Measurements from ENCODE around the gene TENM3. TPM values are rescaled to one million over a fixed set of nuclear protein-coding genes. Genes with fewer than 3 reads are reported as not detected.

Gene TENM3
- total RNA-seq, 1 experiment from 2014 or later = 71.0 TPM

- TF ChIP-seq ZNF532 (CRISPR knock-in tag; IDR thresholded peaks at IDR 0.05; ENCODE audit: borderline replicate concordance) = no peak
Measured at GRCh38 chr4:182286035-182286434, 42.8 kb downstream of the TENM3 start (continued).

DNA sequence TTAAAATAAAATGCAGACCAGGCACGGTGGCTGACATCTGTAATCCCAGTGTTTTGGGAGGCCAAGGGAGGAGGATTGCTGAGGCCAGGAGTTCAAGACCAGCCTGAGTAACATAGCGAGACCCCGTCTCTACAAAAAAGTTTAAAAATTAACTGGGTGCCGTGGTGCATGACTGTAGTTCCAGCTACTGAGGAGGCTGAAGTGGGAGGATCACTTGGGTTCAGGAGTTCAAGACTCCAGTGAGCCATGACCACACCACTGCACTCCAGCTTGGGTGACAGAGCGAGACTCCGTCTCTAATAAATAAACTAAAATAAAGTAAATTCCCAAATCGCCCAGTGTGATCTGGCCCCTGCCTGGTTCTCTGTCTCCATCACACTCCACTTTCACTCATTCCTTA lies 43.7 kb downstream of the TENM3 start:
- H3K27me3 Mint-ChIP-seq (ENCODE audit: low read depth) = no peaks in the 10 kb centered on the region
- no peak for DNase-seq (ENCODE audit: low spot score)
- ATAC-seq = no peak
- peaks cover 4% of the 10 kb centered on the region for H3K9me3 Mint-ChIP-seq
- H3K36me3 Mint-ChIP-seq = peaks cover 3% of the 10 kb centered on the region; the same call in 1 of the 2 replicates
- H3K4me3 Mint-ChIP-seq = no peak overlapping the region
- CTCF ChIA-PET = no interaction called here
- H3K4me1 Mint-ChIP-seq = no peaks in the 10 kb centered on the region
- no peak overlapping the region for H3K27ac Mint-ChIP-seq
- TF ChIP-seq, protein P1, sequence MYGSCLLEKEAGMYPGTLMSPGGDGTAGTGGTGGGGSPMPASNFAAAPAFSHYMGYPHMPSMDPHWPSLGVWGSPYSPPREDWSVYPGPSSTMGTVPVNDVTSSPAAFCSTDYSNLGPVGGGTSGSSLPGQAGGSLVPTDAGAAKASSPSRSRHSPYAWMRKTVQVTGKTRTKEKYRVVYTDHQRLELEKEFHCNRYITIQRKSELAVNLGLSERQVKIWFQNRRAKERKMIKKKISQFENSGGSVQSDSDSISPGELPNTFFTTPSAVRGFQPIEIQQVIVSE (CRISPR knock-in tag; IDR thresholded peaks at IDR 0.05; ENCODE audit: borderline replicate concordance) = no peak
- TF ChIP-seq MYBL2 (CRISPR knock-in tag; IDR thresholded peaks at IDR 0.05) (no peak), ZBTB21 (CRISPR knock-in tag; IDR thresholded peaks at IDR 0.05; ENCODE audit: borderline replicate concordance) (no peak), PRRX2 (CRISPR knock-in tag; IDR thresholded peaks at IDR 0.05) (no peak), ZNF425 (CRISPR knock-in tag; conservative IDR thresholded peaks at IDR 0.05) (no peak), ZNF121 (CRISPR knock-in tag; IDR thresholded peaks at IDR 0.05) (no peak), ZNF396 (CRISPR knock-in tag; IDR thresholded peaks at IDR 0.05; ENCODE audit: borderline replicate concordance) (no peak), CREB1 (CRISPR knock-in tag; IDR thresholded peaks at IDR 0.05) (no peak), OVOL2 (CRISPR knock-in tag; IDR thresholded peaks at IDR 0.05; ENCODE audit: borderline replicate concordance) (no peak), NFE2L1 (CRISPR knock-in tag; IDR thresholded peaks at IDR 0.05) (no peak)
- POLR2A ChIA-PET = no interaction called here

DNA sequence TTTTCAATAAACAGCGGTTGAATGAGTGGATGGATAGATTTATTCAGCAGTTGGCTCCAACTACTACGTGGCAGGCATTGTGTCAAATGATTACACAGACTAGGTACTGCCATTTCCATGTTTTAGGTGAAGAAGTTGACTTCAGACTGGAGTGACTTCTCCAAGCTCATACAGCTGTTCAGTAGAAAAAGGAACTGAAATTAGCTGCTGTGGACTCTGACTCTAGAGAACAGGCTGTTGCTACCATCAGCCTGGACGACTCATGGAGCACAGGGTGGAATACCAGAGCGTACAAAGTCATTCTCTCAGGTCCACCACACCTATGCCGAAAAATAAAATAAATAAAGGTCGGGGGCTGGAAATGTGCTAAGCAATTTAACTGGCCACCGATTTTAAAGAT lies 45.3 kb downstream of the TENM3 start:
- ATAC-seq = no peak
- Mint-ChIP-seq H3K4me3 (no peak overlapping the region), H3K27ac (no peak overlapping the region), H3K36me3 (peaks cover 3% of the 10 kb centered on the region; the same call in 1 of the 2 replicates), H3K9me3 (peaks cover 4% of the 10 kb centered on the region), H3K4me1 (peaks cover 9% of the 10 kb centered on the region), H3K27me3 (ENCODE audit: low read depth) (no peaks in the 10 kb centered on the region)
- TF ChIP-seq FOXK1 (CRISPR knock-in tag; IDR thresholded peaks at IDR 0.05) (no peak), ZNF232 (CRISPR knock-in tag; IDR thresholded peaks at IDR 0.05) (no peak), FOXP1 (CRISPR knock-in tag; IDR thresholded peaks at IDR 0.05; ENCODE audit: borderline replicate concordance) (no peak), USF2 (CRISPR knock-in tag; IDR thresholded peaks at IDR 0.05) (no peak), ETV6 (CRISPR knock-in tag; IDR thresholded peaks at IDR 0.05) (no peak), IRF2 (CRISPR knock-in tag; IDR thresholded peaks at IDR 0.05; ENCODE audit: borderline replicate concordance, low read depth) (no peak), NFATC4 (CRISPR knock-in tag; IDR thresholded peaks at IDR 0.05) (no peak), MYBL2 (CRISPR knock-in tag; IDR thresholded peaks at IDR 0.05) (no peak), GRHL2 (CRISPR knock-in tag; IDR thresholded peaks at IDR 0.05; ENCODE audit: insufficient replicate concordance, severe bottlenecking) (no peak)
- TF ChIP-seq, protein P2, sequence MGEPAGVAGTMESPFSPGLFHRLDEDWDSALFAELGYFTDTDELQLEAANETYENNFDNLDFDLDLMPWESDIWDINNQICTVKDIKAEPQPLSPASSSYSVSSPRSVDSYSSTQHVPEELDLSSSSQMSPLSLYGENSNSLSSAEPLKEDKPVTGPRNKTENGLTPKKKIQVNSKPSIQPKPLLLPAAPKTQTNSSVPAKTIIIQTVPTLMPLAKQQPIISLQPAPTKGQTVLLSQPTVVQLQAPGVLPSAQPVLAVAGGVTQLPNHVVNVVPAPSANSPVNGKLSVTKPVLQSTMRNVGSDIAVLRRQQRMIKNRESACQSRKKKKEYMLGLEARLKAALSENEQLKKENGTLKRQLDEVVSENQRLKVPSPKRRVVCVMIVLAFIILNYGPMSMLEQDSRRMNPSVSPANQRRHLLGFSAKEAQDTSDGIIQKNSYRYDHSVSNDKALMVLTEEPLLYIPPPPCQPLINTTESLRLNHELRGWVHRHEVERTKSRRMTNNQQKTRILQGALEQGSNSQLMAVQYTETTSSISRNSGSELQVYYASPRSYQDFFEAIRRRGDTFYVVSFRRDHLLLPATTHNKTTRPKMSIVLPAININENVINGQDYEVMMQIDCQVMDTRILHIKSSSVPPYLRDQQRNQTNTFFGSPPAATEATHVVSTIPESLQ (CRISPR knock-in tag; IDR thresholded peaks at IDR 0.05) = no peak
- DNase-seq (ENCODE audit: low spot score) = no peak
- CTCF ChIA-PET = no interaction called here
- POLR2A ChIA-PET = interaction anchor here (0.5 kb wide), 1 partner anchor 772 kb away, joined by 4 read pairs; no protein-coding TSS in a partner anchor
